H1 (cell line): ENCODE measurements around the gene TWIST2.

Experiments
- SP2 ChIP-seq: IDR thresholded peaks from 2 replicates; pipeline ENCODE4 v1.6.1; 2012; ENCODE audit warnings: mild to moderate bottlenecking, low read length, inconsistent platforms
- SUZ12 ChIP-seq: fragments of 200-600 bp; sonication (generic); IDR thresholded peaks from 2 replicates; pipeline ENCODE4 v1.6.1; 2012; ENCODE audit warnings: mild to moderate bottlenecking, inconsistent platforms, low read length, moderate library complexity, mixed read lengths

- no peak for TF ChIP-seq SUZ12
- no peak for TF ChIP-seq SP2
Measured at GRCh38 chr2:238811293-238811692, 36.6 kb upstream of the TWIST2 start.
